DOHH2 (cell line): Measurements from ENCODE around the gene PDK3.

ENCODE experiments used
- CTCF ChIP-seq: fragments of 200-600 bp; sonication (generic); IDR thresholded peaks from one replicate; pipeline ENCODE4 v1.5.1; 2014; ENCODE audit warnings: antibody characterized with exemption, mild to moderate bottlenecking, low read depth, low read length; ENCODE audit not compliant: poor library complexity, severe bottlenecking
- EZH2phosphoT487 ChIP-seq: fragments of 200-600 bp; sonication (generic); IDR thresholded peaks from 2 replicates; pipeline ENCODE4 v1.6.1; 2017; ENCODE audit warnings: borderline replicate concordance, mild to moderate bottlenecking, antibody characterized with exemption, low read length, moderate library complexity, mixed read lengths

GRCh38 chrX:24574743-24575142, 109.7 kb downstream of the PDK3 start:
- TF ChIP-seq EZH2phosphoT487 (no peak), CTCF (no peak)
